Mesothelial cell of epicardium (in vitro differentiated cells): ENCODE data around the gene STAP2. TPM values are rescaled to one million over a fixed set of nuclear protein-coding genes. Genes with fewer than 3 reads are reported as not detected.
A peak's percentile ranks its signal among the peaks of the same experiment; 100 is the strongest.

Experiments used
- DNase-seq, 2 experiments: peaks; one replicate each; pipeline ENCODE4 v3.0.0; 2021; ENCODE audit warnings: low spot score in 2 of 2; ENCODE audit not compliant: unreplicated experiment in 2 of 2
- H3K27ac Mint-ChIP-seq: 2 replicates; pipeline ENCODE4 v1.8.0; 2021; ENCODE audit warnings: mixed read lengths
- H3K27me3 Mint-ChIP-seq: 2 replicates; pipeline ENCODE4 v1.8.0; 2021; ENCODE audit warnings: low read depth, mixed read lengths
- H3K36me3 Mint-ChIP-seq: 2 replicates; pipeline ENCODE4 v1.8.0; 2021; ENCODE audit warnings: mixed read lengths
- H3K4me1 Mint-ChIP-seq: 2 replicates; pipeline ENCODE4 v1.8.0; 2021; ENCODE audit warnings: mixed read lengths
- H3K4me3 Mint-ChIP-seq: 2 replicates; pipeline ENCODE4 v1.8.0; 2021; ENCODE audit warnings: mild to moderate bottlenecking, moderate library complexity, mixed read lengths
- H3K9me3 Mint-ChIP-seq: 2 replicates; pipeline ENCODE4 v1.8.0; 2021; ENCODE audit warnings: mixed read lengths
- total RNA-seq: library from RNA; stranded (reverse); gene quantifications from 3 replicates; pipeline ENCODE4 v1.2.1, GENCODE V29; 2021
- TF ChIP-seq, protein P1 (sequence below): fragments of 200-600 bp; sonication (generic); IDR thresholded peaks from one replicate; pipeline ENCODE4 v1.5.0; 2021; ENCODE audit warnings: antibody characterized with exemption; ENCODE audit not compliant: unreplicated experiment

The STAP2 gene
- total RNA-seq, 1 donor from 2014 or later: 74.0 TPM

- Mint-ChIP-seq H3K36me3 (peaks cover 20% of the 10 kb centered on the region), H3K4me3 (no peak overlapping the region), H3K9me3 (peaks cover 17% of the 10 kb centered on the region), H3K27me3 (no peaks in the 10 kb centered on the region), H3K27ac (no peak overlapping the region), H3K4me1 (no peaks in the 10 kb centered on the region)
- no peak for DNase-seq
- TF ChIP-seq, protein P1, sequence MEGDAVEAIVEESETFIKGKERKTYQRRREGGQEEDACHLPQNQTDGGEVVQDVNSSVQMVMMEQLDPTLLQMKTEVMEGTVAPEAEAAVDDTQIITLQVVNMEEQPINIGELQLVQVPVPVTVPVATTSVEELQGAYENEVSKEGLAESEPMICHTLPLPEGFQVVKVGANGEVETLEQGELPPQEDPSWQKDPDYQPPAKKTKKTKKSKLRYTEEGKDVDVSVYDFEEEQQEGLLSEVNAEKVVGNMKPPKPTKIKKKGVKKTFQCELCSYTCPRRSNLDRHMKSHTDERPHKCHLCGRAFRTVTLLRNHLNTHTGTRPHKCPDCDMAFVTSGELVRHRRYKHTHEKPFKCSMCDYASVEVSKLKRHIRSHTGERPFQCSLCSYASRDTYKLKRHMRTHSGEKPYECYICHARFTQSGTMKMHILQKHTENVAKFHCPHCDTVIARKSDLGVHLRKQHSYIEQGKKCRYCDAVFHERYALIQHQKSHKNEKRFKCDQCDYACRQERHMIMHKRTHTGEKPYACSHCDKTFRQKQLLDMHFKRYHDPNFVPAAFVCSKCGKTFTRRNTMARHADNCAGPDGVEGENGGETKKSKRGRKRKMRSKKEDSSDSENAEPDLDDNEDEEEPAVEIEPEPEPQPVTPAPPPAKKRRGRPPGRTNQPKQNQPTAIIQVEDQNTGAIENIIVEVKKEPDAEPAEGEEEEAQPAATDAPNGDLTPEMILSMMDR: no peak
These were observed 21.7 kb downstream of the STAP2 start for GRCh38 chr19:4316956-4317355.

- H3K27me3 Mint-ChIP-seq: no peaks in the 10 kb centered on the region
- H3K4me3 Mint-ChIP-seq: no peak overlapping the region
- TF ChIP-seq, protein P1: no peak
- H3K9me3 Mint-ChIP-seq: peaks cover 2% of the 10 kb centered on the region
- H3K4me1 Mint-ChIP-seq: no peaks in the 10 kb centered on the region
- DNase-seq: no peak
- H3K27ac Mint-ChIP-seq: no peak overlapping the region
- H3K36me3 Mint-ChIP-seq: peaks cover 13% of the 10 kb centered on the region
These were observed 24.7 kb downstream of the STAP2 start for GRCh38 chr19:4313847-4314490.

GRCh38 chr19:4310247-4311121 lies 28.1 kb downstream of the STAP2 start:
- Mint-ChIP-seq H3K9me3 (no peaks in the 10 kb centered on the region), H3K4me1 (no peaks in the 10 kb centered on the region), H3K4me3 (no peak overlapping the region), H3K27ac (no peak overlapping the region), H3K36me3 (peaks cover 6% of the 10 kb centered on the region), H3K27me3 (no peaks in the 10 kb centered on the region)
- TF ChIP-seq, protein P1: no peak
- no peak for DNase-seq

DNA sequence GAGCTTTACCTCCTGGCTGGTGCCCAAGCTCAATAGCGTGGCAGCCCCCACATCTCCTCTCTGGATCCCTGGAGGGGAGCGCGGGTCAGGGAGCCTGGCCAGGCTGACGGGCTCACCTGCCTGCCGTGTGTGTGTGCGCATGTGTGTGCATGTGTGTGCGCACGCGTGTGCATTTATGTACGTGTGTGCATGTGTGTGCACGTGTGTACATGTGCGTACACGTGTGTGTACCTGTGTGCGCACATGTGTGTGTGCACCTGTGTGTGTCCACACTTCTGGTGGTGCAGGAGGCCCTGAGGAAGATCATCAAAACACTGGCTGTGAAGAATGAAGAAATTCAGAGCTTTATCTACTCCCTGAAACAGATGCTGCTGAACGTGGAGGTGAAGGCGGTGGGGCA lies 33.0 kb downstream of the STAP2 start:
- Mint-ChIP-seq H3K27ac (no peak overlapping the region), H3K4me3 (peak overlapping the region; percentile 58), H3K9me3 (no peaks in the 10 kb centered on the region), H3K4me1 (peaks cover 6% of the 10 kb centered on the region), H3K27me3 (no peaks in the 10 kb centered on the region), H3K36me3 (peaks cover 3% of the 10 kb centered on the region)
- TF ChIP-seq, protein P1: no peak
- DNase-seq: no peak

GRCh38 chr19:4305257-4305612 lies 33.4 kb downstream of the STAP2 start:
- TF ChIP-seq, protein P1: no peak
- Mint-ChIP-seq H3K27ac (no peak overlapping the region), H3K27me3 (no peaks in the 10 kb centered on the region), H3K4me3 (peak overlapping the region; percentile 58), H3K4me1 (peaks cover 6% of the 10 kb centered on the region), H3K9me3 (no peaks in the 10 kb centered on the region), H3K36me3 (peaks cover 3% of the 10 kb centered on the region)
- no peak for DNase-seq
